ENCODE results near the gene ECPAS. TPM values are rescaled to one million over a fixed set of nuclear protein-coding genes. Genes with fewer than 3 reads are reported as not detected.
"Not testable (repeated sequence)": the region's sequence is repeated elsewhere in the genome, so short reads cannot be mapped to it uniquely, and the experiment has no call there.

Gene ECPAS
- polyA plus RNA-seq, 1 experiment: 54.3 TPM

DNA sequence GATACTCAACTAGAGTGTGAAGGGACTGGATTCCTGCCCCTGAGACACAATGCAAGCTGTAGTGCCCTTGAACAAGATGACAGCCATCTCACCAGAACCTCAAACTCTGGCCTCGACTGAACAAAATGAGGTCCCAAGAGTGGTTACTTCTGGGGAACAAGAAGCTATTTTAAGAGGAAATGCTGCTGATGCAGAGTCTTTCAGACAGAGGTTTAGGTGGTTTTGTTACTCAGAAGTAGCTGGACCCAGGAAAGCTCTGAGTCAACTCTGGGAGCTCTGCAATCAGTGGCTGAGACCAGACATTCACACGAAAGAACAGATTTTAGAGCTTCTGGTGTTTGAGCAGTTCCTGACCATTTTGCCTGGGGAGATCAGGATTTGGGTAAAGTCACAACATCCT is 43.2 kb upstream of the ECPAS start:
- H3K36me3 ChIP-seq (ENCODE audit: control insufficient read depth, insufficient read depth, low read length): no peaks in the 10 kb centered on the region
- POLR2A ChIA-PET: no interaction called here
- no peak for DNase-seq (ENCODE audit: low read depth)
- no peak for TF ChIP-seq CTCF (IDR thresholded peaks at IDR 0.05; ENCODE audit: insufficient read depth, low read depth, low read length)
- CTCF ChIA-PET: interaction anchor here (0.6 kb wide), 1 partner anchor 34 kb away, joined by 4 read pairs; no protein-coding TSS in a partner anchor
- H3K4me3 ChIP-seq (ENCODE audit: low read depth, low read length): no peak overlapping the region
- no peaks in the 10 kb centered on the region; the same call in 1 of the 2 replicates for H3K27me3 ChIP-seq (ENCODE audit: control insufficient read depth, insufficient read depth, low read length)

DNA sequence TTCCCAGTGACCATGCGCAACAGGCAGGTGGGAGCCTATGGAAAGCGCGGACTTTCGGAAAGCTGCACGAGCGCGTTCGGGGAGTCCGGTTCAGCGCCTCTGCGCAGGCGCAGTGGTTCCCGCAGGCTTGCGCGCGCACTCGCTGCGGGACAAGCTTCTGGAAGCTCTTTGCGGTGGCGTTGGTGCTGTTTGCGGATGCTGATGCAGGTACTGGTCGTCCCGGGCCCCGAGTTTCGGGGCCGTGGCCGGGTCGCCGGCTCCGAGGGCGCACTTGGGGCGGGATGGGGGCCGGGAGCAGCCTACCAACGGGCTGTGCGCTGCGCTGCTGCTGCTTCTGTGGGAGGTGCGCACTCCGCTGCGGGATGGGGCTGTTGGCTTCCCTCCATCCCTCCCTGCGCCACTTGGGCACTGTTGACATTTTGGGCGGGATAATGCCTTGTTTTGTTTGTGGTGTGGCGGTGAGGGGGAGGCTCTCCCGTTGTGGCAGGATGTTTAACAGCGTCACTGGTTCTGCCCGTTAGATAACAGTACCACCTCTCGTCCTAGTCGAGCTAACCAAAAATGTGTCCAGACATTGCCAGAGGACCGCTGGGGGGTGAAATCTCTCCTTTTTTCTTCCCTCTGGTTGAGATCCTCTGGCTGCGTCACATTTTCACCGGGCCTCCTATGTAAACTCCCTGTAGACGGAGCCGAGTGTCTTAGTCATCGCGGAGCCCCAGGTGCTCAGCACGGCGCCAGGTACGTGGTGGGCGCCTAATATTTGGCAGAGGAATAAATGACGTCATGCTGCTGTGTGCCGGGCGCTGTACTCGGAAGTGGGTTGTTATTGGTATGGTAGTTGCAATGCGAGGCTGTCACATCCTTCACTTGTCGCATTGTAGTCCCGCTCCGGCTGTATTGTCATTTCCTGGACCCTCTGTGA is 41.1 kb upstream of the ECPAS start, which contains the start of gene ZNF483:
TSS of gene ZNF483 (plus strand) at position 124 of the 922 bp plus-strand sequence. CDS start 2,217 bp downstream, outside the sequence.
- H3K4me3 ChIP-seq (ENCODE audit: low read depth, low read length): peak within 1 kb of the TSS; percentile 71
- peak; percentile 13 for DNase-seq (ENCODE audit: low read depth)
- TF ChIP-seq CTCF (IDR thresholded peaks at IDR 0.05; ENCODE audit: insufficient read depth, low read depth, low read length): no peak
- ChIA-PET POLR2A (interaction anchor here (0.6 kb wide), 2 partner anchors 19 to 1353 kb away, joined by 3 to 6 read pairs; no protein-coding TSS in a partner anchor), CTCF (interaction anchor here (1.0 to 1.3 kb wide), 2 partner anchors 10 to 40 kb away, joined by 3 read pairs; no protein-coding TSS in a partner anchor)
- H3K36me3 ChIP-seq (ENCODE audit: control insufficient read depth, insufficient read depth, low read length): no peaks in the 10 kb centered on the region
- no peaks in the 10 kb centered on the region; the same call in 1 of the 2 replicates for H3K27me3 ChIP-seq (ENCODE audit: control insufficient read depth, insufficient read depth, low read length)

DNA sequence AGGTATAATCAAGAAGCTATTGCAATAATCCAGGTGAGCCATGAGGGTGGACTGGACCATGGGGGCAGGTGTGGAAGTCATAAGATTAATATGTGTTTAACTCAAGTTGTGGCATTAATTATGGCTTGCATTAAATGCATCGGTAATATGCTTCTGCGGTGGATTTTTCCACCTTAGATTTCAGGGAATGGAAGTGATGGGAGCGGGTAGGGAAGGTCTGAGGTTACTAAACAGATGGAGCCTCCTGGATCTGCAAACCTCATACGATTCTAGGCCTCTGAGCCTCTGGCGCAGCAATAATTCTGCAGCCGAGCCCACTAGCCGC is 40.5 kb upstream of the ECPAS start:
- Histone ChIP-seq H3K36me3 (ENCODE audit: control insufficient read depth, insufficient read depth, low read length) (no peaks in the 10 kb centered on the region), H3K4me3 (ENCODE audit: low read depth, low read length) (peak overlapping the region; percentile 71), H3K27me3 (ENCODE audit: control insufficient read depth, insufficient read depth, low read length) (no peaks in the 10 kb centered on the region; the same call in 1 of the 2 replicates)
- DNase-seq (ENCODE audit: low read depth): no peak
- ChIA-PET POLR2A (interaction anchor here (0.6 to 0.7 kb wide), 2 partner anchors 18 to 252 kb away, joined by 4 to 6 read pairs; no protein-coding TSS in a partner anchor), CTCF (no interaction called here)
- TF ChIP-seq CTCF (IDR thresholded peaks at IDR 0.05; ENCODE audit: insufficient read depth, low read depth, low read length): no peak

- ChIA-PET POLR2A (no interaction called here), CTCF (interaction anchor here (0.9 to 1.2 kb wide), 2 partner anchors 9 to 22 kb away, joined by 3 read pairs; partner anchors contain the start of gene ZNF483)
- no peak for DNase-seq (ENCODE audit: low read depth)
- Histone ChIP-seq H3K4me3 (ENCODE audit: low read depth, low read length) (no peak overlapping the region), H3K27me3 (ENCODE audit: control insufficient read depth, insufficient read depth, low read length) (no peaks in the 10 kb centered on the region), H3K36me3 (ENCODE audit: control insufficient read depth, insufficient read depth, low read length) (no peaks in the 10 kb centered on the region)
- TF ChIP-seq CTCF (IDR thresholded peaks at IDR 0.05; ENCODE audit: insufficient read depth, low read depth, low read length): no peak
These were observed 31.9 kb upstream of the ECPAS start for GRCh38 chr9:111516061-111516465.

- POLR2A ChIA-PET: no interaction called here
These were observed 30.8 kb upstream of the ECPAS start for GRCh38 chr9:111514967-111515366.

DNA sequence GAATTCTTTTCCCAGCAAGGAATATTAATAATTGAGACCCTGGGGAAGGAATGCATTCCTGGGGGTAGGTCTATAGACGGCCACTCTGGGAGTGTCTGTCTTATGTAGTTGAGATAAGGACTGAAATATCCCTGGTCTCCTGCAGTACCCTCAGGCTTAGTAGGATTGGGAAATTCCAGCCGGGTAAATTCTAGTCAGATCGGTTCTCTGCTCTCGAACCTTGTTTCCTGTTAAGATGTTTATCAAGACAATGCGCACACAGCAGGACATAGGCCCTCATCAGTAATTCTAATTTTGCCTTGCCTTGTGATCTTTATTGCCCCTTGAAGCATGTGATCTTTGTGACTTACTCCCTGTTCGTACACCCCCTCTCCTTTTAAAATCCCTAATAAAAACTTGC is 27.4 kb upstream of the ECPAS start:
- H3K4me3 ChIP-seq (ENCODE audit: low read depth, low read length); H3K36me3 ChIP-seq (ENCODE audit: control insufficient read depth, insufficient read depth, low read length); DNase-seq (ENCODE audit: low read depth); POLR2A ChIA-PET; H3K27me3 ChIP-seq (ENCODE audit: control insufficient read depth, insufficient read depth, low read length): not testable (repeated sequence)
- CTCF ChIA-PET: interaction anchor here (1.2 kb wide), 1 partner anchor 12 kb away, joined by 6 read pairs; no protein-coding TSS in a partner anchor

More at GRCh38 chr9:111514967-111515366, 30.8 kb upstream of the ECPAS start:
- CTCF ChIA-PET: interaction anchor here (1.2 kb wide), 1 partner anchor 10 kb away, joined by 3 read pairs; the partner anchor contains the start of gene ZNF483
- Histone ChIP-seq H3K36me3 (ENCODE audit: control insufficient read depth, insufficient read depth, low read length) (no peaks in the 10 kb centered on the region), H3K27me3 (ENCODE audit: control insufficient read depth, insufficient read depth, low read length) (no peaks in the 10 kb centered on the region), H3K4me3 (ENCODE audit: low read depth, low read length) (no peak overlapping the region)
- TF ChIP-seq CTCF (IDR thresholded peaks at IDR 0.05; ENCODE audit: insufficient read depth, low read depth, low read length): no peak
- DNase-seq (ENCODE audit: low read depth): no peak
